GM20000 (cell line): ENCODE measurements around the gene UBN1.
"Not testable (repeated sequence)": the region's sequence is repeated elsewhere in the genome, so short reads cannot be mapped to it uniquely, and the experiment has no call there.

Experiments
- DNase-seq: peaks from one replicate; pipeline ENCODE4 v3.0.0; 2012; ENCODE audit warnings: low spot score
- TF ChIP-seq, protein P1 (sequence below): IDR thresholded peaks from 2 replicates; pipeline ENCODE4 v1.5.1; 2012; ENCODE audit warnings: mild to moderate bottlenecking, control low read depth; ENCODE audit errors: extremely low read depth, missing control alignments

Gene UBN1

DNA sequence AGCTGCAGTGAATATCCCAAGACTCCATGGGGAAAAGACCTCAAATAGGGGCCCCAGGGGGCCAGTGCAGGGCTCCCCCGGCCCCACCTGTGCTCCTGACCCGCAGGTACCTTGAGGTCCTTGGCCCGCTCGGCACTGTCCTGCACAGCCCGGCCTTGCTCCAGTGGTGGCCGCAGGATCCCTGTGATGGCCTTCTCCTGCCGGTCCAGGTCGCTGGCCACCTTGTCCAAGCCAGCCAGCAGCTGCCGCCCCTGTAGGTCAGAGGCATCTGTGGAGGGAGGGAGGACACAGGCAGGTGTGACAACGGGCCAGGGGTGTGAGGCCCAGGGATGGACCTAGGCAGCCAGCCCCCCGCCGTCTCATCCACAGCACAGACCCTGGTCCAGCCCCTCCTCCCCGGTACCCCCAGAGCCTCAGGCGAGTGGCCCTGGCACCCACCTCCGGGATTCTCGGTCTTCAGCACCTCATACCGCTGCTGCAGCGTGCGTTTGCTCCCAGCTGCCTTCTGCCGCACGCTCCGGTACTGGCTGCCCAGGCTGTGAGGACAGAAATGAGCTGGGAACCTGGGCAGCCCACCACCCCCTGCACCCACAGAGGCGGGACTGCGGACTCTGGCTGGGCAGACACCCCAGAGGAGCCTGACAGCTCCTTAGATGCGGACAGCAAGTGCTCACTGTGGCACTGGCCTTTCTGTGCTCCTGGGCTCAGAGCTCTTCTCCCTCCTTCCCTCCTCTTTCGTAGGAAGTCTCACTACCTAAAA, 46.0 kb downstream of the UBN1 start:
- no peak for DNase-seq
- TF ChIP-seq, protein P1, sequence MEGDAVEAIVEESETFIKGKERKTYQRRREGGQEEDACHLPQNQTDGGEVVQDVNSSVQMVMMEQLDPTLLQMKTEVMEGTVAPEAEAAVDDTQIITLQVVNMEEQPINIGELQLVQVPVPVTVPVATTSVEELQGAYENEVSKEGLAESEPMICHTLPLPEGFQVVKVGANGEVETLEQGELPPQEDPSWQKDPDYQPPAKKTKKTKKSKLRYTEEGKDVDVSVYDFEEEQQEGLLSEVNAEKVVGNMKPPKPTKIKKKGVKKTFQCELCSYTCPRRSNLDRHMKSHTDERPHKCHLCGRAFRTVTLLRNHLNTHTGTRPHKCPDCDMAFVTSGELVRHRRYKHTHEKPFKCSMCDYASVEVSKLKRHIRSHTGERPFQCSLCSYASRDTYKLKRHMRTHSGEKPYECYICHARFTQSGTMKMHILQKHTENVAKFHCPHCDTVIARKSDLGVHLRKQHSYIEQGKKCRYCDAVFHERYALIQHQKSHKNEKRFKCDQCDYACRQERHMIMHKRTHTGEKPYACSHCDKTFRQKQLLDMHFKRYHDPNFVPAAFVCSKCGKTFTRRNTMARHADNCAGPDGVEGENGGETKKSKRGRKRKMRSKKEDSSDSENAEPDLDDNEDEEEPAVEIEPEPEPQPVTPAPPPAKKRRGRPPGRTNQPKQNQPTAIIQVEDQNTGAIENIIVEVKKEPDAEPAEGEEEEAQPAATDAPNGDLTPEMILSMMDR, result no peak

- TF ChIP-seq, protein P1, result no peak
- DNase-seq, result no peak
Measured at GRCh38 chr16:4894276-4895150, 47.2 kb downstream of the UBN1 start.

DNA sequence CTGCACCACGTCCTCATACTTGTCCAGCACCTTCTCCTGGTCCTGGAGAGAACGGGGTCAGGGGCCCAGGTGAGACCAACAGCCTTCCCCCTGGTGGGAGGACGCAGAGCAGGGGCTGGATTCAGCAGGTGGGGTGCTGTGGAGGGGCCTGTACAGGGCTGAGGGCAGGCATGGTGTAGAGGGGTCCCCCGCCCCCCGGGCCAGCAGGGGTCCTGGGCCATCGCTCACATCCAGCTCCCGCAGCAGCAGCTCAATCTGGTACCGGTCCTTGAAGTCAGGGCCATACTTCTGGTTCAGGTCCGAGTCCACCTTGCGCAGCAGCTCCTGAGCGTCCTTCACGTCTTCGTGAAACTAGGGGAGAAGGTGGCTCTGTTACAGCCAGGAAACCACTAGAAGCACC, 48.1 kb downstream of the UBN1 start:
- TF ChIP-seq, protein P1, result no peak
- no peak for DNase-seq

DNA sequence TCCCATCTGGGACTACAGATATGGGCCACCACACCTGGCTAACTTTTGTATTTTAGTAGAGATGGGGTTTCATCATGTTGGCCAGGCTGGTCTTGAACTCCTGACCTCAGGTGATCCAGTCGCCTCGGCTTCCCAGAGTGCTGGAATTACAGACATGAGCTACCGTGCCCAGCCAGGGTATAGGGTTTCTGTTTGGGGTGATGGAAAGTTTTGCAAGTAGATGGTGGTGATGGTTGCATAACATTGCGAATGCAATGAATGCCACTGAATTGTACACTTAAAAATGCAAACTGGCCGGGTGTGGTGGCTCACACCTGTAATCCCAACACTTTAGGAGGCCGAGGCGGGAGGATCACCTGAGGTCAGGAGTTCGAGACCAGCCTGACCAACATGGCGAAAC, 49.5 kb downstream of the UBN1 start:
- DNase-seq, result not testable (repeated sequence)

DNA sequence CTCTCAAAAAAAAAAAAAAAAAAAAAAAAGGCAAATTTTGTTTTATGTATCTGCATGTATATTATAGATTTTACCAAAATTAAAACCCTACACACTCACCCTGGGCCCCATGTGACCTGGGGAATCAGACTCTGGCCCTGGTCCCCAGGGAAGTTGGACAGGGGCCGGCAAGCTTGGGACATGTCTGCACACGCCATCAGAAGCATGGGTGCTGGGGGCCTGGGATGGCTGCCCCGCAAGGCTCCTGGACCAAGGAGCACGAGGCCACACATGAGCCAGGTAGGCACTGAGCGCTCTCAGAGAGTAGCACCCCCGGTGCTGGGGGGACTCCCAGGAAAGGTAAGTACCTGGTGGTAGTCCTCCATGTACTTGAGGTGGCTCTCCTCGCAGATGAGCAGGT, 50.0 kb downstream of the UBN1 start:
- no peak for DNase-seq

GRCh38 chr16:4898811-4899473, 51.7 kb downstream of the UBN1 start:
- no peak for DNase-seq
- TF ChIP-seq, protein P1, result no peak

More for the DNA sequence above, 50.0 kb downstream of the UBN1 start:
- TF ChIP-seq, protein P1, result no peak

GRCh38 chr16:4899474-4899846, 52.2 kb downstream of the UBN1 start:
- no peak for DNase-seq
- TF ChIP-seq, protein P1, result no peak
